ENCODE measurements around the gene MPHOSPH9. TPM values are rescaled to one million over a fixed set of nuclear protein-coding genes. Genes with fewer than 3 reads are reported as not detected.

MPHOSPH9 gene
- total RNA-seq, 1 experiment from 2014 or later = 72.3 TPM

DNA sequence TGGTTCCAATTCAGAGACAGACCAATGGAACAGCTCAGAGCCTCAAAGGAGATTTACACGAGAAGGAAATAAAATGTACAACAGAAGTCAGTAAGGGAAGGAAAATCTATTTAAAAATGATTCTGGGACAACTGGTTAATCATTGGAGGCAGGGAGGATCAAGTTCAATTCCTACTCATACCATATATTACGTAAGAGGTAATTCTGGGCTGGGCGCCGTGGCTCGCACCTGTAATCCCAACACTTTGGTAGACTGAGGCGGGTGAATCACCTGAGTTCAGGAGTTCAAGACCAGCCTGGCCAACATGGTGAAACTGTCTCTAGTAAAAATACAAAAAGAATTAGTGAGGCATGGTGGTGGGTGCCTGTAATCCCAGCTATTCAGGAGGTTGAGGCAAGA is 45.3 kb downstream of the MPHOSPH9 start:
- Histone ChIP-seq H3K27me3 (ENCODE audit: control insufficient read depth, insufficient read depth, low read length) (no peaks in the 10 kb centered on the region), H3K4me3 (ENCODE audit: low read depth in 2 of 2, low read length in 2 of 2) (no peak overlapping the region), H3K36me3 (ENCODE audit: control insufficient read depth, insufficient read depth, low read length) (peaks cover 8% of the 10 kb centered on the region), H3K27ac (ENCODE audit: low read length) (no peak overlapping the region), H3K4me1 (ENCODE audit: control insufficient read depth, insufficient read depth, low read length) (no peaks in the 10 kb centered on the region), H3K9me3 (ENCODE audit: control insufficient read depth, insufficient read depth, low read depth, low read length) (no peaks in the 10 kb centered on the region)
- DNase-seq (ENCODE audit: low read depth, low spot score) (no peak), ATAC-seq (no peak)
- POLR2A ChIA-PET = no interaction called here
- intact Hi-C loops (cut with micrococcal nuclease; ENCODE audit: unreplicated experiment) = no loop called here
- CTCF ChIA-PET = no interaction called here
- no peak for TF ChIP-seq SIN3A (IDR thresholded peaks at IDR 0.05; ENCODE audit: borderline replicate concordance, insufficient read depth, low read depth, low read length)
- no peak for TF ChIP-seq TCF7L2 (IDR thresholded peaks at IDR 0.05; ENCODE audit: low read depth, low read length)
- TF ChIP-seq, protein P1, sequence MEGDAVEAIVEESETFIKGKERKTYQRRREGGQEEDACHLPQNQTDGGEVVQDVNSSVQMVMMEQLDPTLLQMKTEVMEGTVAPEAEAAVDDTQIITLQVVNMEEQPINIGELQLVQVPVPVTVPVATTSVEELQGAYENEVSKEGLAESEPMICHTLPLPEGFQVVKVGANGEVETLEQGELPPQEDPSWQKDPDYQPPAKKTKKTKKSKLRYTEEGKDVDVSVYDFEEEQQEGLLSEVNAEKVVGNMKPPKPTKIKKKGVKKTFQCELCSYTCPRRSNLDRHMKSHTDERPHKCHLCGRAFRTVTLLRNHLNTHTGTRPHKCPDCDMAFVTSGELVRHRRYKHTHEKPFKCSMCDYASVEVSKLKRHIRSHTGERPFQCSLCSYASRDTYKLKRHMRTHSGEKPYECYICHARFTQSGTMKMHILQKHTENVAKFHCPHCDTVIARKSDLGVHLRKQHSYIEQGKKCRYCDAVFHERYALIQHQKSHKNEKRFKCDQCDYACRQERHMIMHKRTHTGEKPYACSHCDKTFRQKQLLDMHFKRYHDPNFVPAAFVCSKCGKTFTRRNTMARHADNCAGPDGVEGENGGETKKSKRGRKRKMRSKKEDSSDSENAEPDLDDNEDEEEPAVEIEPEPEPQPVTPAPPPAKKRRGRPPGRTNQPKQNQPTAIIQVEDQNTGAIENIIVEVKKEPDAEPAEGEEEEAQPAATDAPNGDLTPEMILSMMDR (IDR thresholded peaks at IDR 0.05) = no peak
- TF ChIP-seq, protein P2, sequence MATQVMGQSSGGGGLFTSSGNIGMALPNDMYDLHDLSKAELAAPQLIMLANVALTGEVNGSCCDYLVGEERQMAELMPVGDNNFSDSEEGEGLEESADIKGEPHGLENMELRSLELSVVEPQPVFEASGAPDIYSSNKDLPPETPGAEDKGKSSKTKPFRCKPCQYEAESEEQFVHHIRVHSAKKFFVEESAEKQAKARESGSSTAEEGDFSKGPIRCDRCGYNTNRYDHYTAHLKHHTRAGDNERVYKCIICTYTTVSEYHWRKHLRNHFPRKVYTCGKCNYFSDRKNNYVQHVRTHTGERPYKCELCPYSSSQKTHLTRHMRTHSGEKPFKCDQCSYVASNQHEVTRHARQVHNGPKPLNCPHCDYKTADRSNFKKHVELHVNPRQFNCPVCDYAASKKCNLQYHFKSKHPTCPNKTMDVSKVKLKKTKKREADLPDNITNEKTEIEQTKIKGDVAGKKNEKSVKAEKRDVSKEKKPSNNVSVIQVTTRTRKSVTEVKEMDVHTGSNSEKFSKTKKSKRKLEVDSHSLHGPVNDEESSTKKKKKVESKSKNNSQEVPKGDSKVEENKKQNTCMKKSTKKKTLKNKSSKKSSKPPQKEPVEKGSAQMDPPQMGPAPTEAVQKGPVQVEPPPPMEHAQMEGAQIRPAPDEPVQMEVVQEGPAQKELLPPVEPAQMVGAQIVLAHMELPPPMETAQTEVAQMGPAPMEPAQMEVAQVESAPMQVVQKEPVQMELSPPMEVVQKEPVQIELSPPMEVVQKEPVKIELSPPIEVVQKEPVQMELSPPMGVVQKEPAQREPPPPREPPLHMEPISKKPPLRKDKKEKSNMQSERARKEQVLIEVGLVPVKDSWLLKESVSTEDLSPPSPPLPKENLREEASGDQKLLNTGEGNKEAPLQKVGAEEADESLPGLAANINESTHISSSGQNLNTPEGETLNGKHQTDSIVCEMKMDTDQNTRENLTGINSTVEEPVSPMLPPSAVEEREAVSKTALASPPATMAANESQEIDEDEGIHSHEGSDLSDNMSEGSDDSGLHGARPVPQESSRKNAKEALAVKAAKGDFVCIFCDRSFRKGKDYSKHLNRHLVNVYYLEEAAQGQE (IDR thresholded peaks at IDR 0.05; ENCODE audit: insufficient read depth in 1 of 2, low read depth in 2 of 2, low read length in 1 of 2) = no peak
- TF ChIP-seq POLR2AphosphoS5 (IDR thresholded peaks at IDR 0.05; ENCODE audit: low read depth, low read length) = no peak
- BruUV-seq (replicated peaks) = no TSS peak
- in situ Hi-C loops (cut with HindIII; ENCODE audit: low pct_unique_long_range_greater_than_20kb, low sequenced_read_pairs) = no loop called here

DNA sequence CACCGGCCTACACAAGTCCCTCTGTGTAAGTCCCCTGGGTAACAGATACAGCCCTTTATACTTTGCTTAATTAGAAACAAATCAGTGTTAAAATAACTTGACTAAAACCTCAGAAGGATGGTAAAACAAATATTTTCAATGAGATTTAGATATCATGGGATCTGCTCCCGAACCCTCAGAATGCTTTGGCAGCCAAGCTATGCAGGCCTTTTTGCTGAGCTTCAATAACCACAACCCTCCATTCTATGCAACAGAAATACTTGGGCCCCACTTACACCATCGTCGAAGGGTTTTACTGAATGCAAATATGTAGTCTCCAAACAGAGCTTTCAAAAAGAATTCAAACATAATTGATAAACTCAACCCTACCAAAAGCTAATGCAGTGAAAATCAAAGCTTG is 52.8 kb downstream of the MPHOSPH9 start:
- Histone ChIP-seq H3K27ac (ENCODE audit: low read length) (no peak overlapping the region), H3K9me3 (ENCODE audit: control insufficient read depth, insufficient read depth, low read depth, low read length) (no peaks in the 10 kb centered on the region), H3K4me1 (ENCODE audit: control insufficient read depth, insufficient read depth, low read length) (no peaks in the 10 kb centered on the region), H3K4me3 (ENCODE audit: low read depth in 2 of 2, low read length in 2 of 2) (no peak overlapping the region), H3K27me3 (ENCODE audit: control insufficient read depth, insufficient read depth, low read length) (no peaks in the 10 kb centered on the region), H3K36me3 (ENCODE audit: control insufficient read depth, insufficient read depth, low read length) (peaks cover 13% of the 10 kb centered on the region; the same call in 1 of the 2 replicates)
- POLR2A ChIA-PET = no interaction called here
- no peak for DNase-seq (ENCODE audit: low read depth, low spot score)
- TF ChIP-seq TCF7L2 (IDR thresholded peaks at IDR 0.05; ENCODE audit: low read depth, low read length) (no peak), POLR2AphosphoS5 (IDR thresholded peaks at IDR 0.05; ENCODE audit: low read depth, low read length) (no peak)
- TF ChIP-seq, protein P1 (IDR thresholded peaks at IDR 0.05) = no peak
- TF ChIP-seq, protein P2 (IDR thresholded peaks at IDR 0.05; ENCODE audit: insufficient read depth in 1 of 2, low read depth in 2 of 2, low read length in 1 of 2) = no peak
- no TSS peak for BruUV-seq (replicated peaks)
- intact Hi-C loops (cut with micrococcal nuclease; ENCODE audit: unreplicated experiment) = no loop called here
- ATAC-seq = no peak
- in situ Hi-C loops (cut with HindIII; ENCODE audit: low pct_unique_long_range_greater_than_20kb, low sequenced_read_pairs) = no loop called here
- CTCF ChIA-PET = no interaction called here
